GM21825 (cell line): ENCODE data around the gene PALM.

Experiments
- ATAC-seq: cut with Tn5 transposase; IDR thresholded peaks from one replicate; pipeline ENCODE4 v1.9.1; 2021; ENCODE audit warnings: mild to moderate bottlenecking, moderate library complexity; ENCODE audit not compliant: unreplicated experiment

Gene PALM

DNA sequence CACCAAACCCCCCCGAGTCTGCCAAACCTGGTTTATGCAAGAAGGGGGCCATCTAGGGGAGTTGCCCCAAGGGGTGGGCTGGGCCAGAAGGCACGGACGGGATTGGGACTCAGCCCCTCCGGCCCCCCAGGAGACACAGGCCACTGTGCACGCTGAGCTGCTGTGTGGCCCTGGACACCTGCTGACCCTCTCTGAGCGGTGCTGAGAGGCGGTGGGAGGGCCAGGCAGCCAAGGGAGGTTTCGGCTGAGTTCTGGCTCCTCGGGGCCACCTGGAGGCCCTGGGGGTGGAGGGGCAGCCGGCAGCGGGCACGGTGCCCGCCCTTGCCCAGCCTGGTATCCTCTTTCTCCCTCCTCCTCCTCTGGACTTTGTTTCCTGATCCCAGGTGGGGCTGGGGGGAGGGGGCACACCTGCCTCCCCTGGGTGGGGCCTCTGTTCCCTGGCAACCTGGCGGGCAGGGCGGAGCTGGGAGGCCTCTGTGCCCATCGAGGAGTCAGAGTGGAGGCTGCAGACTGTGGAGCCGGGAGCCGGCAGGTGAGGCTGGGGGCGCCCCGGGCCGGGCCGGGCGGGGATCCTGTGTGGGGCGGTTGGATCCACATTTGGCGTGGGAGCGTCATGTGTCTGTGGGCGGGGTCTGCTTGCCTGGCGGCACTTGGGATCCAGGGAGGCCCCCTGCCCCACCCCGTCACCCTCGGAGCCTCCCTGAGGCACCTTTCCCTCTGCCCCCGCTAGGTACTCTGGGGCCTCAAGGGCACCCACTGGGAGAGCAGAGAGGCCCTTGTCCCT, 42.1 kb downstream of the PALM start, which contains the start of gene MISP:
Gene MISP (plus strand): TSS at position 473 of the 784 bp plus-strand sequence. CDS start 5,835 bp downstream, outside the sequence.
- no peak for ATAC-seq

- ATAC-seq, result no peak
Observed at GRCh38 chr19:751501-752341, 43.0 kb downstream of the PALM start.

DNA sequence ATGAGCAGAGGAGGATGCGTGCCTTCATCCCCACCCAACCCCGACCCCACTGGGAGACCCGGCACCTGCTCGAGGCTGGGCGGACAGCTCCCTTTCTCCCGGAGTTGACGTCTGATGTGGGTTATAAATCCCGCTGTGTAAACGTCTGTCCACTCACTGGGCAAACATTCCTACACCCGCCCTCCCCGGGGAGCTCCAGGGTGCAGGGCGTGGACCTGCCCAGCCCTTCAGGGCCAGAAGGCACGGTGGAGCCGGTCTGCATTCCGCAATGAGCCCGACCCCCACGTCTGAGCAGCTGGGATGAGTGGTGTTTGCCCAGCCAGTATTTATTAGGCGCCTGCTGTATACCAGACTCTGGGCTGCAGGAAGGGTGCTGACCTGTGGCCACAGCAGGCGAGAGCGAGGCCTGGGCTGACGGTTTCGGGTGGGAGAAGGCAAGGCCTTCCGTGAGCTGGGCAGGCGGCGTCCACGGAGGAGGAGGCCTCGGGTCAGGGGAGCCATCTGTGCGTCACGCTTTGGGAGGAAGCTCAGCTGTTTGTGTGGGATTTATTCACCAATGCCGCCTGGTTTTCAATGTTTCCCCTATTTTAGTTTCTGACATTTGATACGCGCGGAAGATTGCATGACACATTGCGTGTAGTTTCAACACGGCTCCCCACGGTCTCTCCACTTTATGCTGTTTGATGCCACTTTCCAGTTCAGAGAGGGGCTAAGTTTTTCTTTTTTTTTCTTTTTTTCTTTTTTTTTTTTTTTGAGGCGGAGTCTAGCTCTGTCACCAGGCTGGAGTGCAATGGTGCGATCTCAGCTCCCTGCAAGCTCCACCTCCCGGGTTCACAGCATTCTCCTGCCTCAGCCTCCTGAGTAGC, 44.1 kb downstream of the PALM start:
- no peak for ATAC-seq

- no peak for ATAC-seq
Observed at GRCh38 chr19:754530-754929, 45.8 kb downstream of the PALM start.

- ATAC-seq, result no peak
Observed at GRCh38 chr19:755063-755462, 46.3 kb downstream of the PALM start.

DNA sequence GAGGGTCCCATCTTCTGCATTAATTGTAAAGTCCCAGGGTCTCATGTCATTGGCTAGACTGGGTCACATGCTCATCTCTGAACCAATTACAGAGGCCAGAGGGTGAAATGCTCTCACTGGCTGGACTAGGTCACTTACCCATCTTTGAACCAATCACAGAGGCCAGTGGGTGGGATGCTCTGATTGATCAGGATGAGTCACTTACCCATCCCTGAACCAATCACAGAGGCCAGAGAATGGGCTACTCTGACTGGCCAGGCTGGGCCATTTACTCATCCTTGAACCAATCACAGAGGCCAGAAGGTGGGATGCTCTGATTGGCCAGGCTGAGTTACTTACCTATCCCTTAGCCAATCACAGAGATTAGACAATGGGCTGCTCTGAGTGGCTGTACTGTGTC, 47.5 kb downstream of the PALM start:
- ATAC-seq, result no peak

DNA sequence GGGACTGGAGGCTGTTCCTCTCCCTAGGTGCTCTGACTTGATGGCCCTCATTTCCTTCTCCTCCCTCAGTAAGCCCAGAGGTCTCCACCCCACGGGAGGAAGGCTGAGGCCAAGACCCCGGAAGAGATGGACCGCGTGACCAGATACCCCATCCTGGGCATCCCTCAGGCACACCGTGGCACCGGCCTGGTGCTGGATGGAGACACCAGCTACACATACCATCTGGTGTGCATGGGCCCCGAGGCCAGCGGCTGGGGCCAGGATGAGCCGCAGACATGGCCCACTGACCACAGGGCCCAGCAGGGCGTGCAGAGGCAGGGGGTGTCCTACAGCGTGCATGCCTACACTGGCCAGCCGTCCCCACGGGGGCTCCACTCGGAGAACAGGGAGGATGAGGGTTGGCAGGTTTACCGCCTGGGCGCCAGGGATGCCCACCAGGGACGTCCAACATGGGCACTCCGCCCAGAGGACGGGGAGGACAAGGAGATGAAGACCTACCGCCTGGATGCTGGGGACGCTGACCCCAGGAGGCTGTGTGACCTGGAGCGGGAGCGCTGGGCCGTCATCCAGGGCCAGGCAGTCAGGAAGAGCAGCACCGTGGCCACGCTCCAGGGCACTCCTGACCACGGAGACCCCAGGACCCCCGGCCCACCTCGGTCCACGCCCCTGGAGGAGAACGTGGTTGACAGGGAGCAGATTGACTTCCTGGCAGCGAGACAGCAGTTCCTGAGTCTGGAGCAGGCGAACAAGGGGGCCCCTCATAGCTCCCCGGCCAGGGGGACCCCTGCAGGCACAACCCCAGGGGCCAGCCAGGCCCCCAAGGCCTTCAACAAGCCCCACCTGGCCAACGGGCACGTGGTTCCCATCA, 48.3 kb downstream of the PALM start:
- ATAC-seq, result no peak

GRCh38 chr19:757811-758668, 49.3 kb downstream of the PALM start:
- no peak for ATAC-seq

GRCh38 chr19:763181-763580, 54.4 kb downstream of the PALM start:
- ATAC-seq, result no peak

DNA sequence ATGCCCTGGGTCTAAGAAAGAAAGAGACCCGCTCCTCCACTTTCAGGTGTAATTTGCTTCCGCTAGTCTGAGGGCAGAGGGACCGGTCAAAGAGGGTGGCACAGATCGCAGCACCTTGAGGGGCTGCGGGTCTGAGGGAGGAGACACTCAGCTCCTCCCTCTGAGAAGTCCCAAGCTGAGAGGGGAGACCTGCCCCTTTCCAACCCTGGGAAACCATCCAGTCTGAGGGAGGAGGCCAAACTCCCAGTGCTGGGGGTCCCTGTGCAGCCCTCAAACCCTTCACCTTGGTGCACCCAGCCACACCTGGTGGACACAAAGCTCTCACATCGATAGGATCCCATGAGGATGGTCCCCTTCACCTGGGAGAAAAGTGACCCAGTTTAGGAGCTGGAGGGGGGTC, 55.1 kb downstream of the PALM start:
- no peak for ATAC-seq

- no peak for ATAC-seq
Observed at GRCh38 chr19:764301-764700, 55.6 kb downstream of the PALM start.

DNA sequence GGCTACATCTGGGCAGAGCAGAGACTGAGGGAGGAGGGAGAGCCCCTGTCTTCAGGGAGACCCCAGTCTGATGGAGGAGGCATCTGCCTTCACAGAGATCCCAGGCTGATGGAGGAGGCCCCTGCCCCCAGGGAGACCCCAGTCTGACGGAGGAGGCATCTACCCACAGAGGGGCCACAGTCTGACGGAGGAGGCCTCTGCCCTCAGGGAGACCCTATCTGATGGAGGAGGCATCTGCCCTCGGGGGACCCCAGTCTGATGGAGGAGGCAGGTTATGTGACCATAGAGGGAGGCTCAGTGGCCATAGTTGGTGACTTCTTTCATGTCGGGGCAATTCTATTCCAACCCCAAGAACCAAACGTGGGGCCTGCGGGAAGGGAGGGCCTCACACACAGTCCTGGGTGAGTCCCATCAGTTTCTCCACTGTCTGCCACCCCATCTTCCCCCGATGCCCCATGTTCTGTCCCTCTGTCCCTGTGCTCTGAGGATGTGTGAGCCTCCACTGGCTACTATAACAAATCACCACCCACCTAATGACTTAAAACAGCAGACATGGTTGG, 56.5 kb downstream of the PALM start:
- no peak for ATAC-seq

- ATAC-seq, result no peak
Observed at GRCh38 chr19:768424-768823, 59.7 kb downstream of the PALM start.

DNA sequence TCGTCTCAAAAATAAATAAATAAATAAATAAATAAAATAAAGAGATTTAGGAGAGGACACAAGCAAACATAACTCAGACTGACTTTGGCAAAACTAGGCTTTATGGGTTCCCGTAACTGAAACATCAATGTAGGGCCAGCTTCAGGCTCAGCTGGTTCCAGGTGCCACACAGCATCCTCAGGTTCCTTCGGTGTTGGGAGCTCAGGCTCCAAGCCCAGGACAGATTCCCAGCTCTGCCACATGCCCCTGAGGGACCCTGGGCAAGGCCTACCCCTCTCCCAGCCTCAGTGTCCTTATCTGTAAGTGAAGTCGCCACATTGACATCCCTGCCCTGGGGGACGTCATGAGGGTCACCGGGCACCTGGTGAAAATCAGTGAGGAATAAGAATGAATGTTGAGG, 60.9 kb downstream of the PALM start:
- no peak for ATAC-seq

DNA sequence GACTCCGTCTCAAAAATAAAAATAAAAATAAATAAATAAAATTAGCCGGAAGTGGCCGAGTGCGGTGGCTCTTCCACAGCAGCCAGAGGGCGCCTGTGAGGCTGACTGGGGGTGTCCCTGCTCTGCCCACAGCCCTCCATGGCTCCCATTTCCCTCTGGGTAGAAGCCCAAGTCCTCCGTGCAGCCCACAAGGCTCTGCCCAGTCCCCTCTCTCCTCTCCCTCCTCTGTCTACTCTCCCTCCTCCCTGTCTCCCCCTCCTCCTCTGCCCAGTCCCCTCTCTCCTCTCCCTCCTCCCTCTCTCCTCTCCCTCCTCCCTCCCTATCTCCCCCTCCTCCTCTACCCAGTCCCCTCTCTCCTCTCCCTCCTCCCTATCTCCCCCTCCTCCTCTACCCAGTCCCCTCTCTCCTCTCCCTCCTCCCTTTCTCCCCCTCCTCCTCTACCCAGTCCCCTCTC, 62.6 kb downstream of the PALM start:
- ATAC-seq, result no peak

DNA sequence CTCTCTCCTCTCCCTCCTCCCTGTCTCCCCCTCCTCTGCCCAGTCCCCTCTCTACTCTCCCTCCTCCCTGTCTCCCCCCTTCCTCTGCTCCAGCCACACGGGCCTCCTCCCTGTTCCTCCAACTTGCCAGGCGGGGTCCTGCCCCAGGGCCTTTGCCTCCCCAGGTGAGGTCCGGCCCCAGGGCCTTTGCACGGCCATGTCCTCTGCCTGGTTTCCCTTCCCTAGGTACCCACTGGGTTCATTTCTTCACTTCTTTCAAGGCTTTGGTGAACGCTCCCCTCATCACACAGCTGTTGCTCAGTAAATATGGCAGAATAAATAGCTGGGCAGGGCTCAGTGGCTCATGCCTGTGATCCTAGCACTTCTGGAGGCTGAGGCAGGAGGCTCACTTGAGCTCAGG, 63.3 kb downstream of the PALM start:
- ATAC-seq, result no peak

- no peak for ATAC-seq
Observed at GRCh38 chr19:772730-773436, 64.1 kb downstream of the PALM start.

DNA sequence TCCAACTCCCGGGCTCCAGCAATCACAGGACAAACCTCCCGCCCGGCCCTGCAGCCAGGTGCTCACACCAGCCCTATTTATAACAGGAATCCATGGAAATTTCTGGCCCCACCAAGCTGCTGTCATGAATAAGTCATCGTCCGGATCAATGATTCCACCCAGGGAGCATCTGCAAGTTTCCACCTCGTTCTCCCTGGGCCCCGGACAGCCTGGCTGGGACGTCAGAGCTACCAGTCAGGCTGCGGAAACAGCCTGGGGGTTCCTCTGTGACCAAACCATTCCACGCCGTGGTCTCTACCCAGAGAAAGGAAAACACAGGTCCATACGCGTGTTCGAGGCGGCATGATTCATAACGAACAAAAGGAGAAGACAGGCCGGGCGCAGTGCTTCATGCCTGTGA, 67.8 kb downstream of the PALM start:
- no peak for ATAC-seq
